NCI-H69 (cell line): ENCODE results near the gene TLE7.

Experiments
- DNase-seq: peaks from one replicate; lab custom pipeline; 2025; lab: John Stamatoyannopoulos, UW

TLE7 gene

DNA sequence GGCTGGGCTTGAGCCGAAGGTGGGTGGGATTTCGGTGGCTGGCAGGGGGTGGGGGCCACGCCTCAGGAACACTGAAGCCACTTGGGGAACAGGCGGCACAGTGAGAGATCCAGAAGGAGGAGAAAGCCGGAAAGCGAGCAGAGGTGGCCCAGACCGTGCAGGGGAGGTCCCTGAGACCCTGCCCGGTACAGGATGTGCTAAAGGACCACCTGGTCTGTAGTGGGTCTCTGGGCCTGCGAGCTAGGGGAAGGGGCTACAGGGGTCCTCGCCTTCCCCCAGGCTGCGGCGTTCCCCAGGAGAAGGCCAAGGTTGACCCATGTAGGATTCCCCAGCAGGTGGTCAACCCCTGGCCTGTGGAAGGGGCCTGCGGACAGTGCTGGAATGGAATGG is at the start of gene TLE7:
TSS of gene TLE7 (minus strand) at position 4 of the 390 bp plus-strand sequence. CDS start 8,730 bp downstream, outside the sequence.
- DNase-seq = no peak

DNA sequence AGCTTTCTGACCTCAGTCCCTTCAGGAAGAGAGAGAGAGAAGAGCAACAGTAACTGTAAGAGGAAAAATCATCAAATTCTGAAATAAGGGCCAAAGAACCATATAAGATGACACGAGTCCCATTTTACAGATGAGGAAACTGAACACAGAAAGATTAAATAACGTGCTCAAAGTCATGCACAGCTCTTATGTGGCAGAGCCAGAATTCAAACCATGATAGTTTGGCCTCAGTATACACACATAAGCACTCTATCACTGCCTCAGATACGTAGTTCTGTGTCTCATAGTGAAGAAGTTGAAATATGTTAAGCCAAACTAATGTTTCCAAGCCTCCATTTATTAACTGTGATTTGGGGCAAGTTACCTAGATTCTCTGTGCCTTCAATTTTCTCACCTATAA is 49.2 kb upstream of the TLE7 start:
- no peak for DNase-seq

DNA sequence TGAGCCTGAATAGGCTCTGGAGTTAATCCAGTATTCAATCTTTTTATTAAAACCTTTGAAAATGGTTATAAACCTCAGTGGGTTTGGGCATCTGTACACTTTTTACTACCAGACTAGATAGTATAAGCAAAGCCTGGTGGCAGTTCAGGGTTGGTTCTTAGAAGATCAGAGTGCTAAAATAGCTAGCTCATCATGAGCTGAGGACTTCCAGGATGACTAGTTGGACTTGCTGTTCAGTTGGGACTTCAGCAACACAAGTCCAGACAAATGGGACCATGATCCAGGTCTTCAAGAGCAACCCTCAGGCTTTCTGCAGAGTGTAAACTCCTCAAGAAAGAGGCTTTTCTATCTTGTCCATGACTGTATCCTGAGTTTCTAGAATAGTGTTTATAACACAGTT is 48.5 kb upstream of the TLE7 start:
- no peak for DNase-seq

DNA sequence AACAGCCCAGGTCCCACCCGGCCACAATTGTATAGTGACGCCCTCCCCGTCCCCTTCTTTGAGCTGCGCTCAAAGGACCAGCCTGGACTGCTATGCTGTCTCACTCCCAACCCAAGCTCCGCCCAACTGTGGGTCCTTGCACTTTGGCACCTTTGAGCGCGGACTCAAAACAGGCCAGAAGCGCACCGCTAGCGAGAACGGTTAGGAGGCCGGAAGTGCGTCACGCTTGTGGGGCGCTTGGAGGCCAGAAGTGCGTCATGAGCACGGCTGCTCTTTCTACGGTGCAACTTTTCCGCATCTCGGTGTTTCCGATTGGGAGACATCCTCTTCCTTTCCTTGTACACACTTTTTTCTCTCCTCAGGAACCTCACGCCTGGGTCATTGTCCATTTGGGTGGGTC is 47.3 kb upstream of the TLE7 start, which contains the start of gene ZNF19:
TSS of gene ZNF19 (minus strand) at position 203 of the 400 bp plus-strand sequence. CDS start 7,210 bp downstream, outside the sequence.
- DNase-seq = no peak

DNA sequence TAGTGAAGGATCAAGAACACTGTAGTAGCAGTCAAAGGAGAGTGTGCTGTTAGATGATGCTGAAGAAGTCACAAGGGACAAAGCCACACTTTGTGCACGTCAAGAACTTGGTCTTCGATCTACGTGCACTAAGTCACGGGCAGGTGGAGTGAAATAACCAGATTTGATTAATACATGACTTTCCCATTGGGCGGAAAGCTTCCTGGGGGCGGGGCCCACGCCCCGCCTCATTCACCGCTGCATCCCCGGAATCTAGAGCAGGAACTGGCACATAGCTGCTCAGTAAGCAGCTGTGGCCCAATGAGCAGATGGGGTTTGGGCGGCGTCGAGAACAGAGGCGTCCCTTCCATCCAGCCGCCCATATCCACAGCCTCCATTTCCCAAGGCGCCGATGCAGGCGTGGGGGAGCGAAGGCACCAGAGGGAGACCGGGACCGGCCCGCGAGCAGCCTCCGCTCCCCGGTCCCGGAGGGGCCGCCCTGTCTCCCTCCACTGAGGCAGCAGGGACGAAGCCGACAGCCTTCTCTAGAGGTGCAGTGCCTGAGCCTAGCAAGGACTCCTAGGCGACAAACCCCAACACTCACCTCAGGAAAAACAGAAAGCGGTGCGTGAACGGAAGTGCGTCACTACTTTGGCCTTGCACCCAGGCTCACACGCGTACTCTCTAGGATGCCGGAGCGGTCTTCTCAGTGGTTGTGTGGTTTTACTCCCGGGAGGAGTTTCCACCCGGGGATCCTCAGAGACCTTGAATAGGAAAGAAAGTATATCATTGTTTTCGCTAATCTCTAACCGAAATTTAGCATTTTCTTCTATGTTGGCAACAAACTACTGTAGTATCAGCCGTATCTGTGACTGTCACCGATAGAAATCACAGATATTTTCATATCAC is 42.4 kb upstream of the TLE7 start:
- peak; percentile 89 for DNase-seq

DNA sequence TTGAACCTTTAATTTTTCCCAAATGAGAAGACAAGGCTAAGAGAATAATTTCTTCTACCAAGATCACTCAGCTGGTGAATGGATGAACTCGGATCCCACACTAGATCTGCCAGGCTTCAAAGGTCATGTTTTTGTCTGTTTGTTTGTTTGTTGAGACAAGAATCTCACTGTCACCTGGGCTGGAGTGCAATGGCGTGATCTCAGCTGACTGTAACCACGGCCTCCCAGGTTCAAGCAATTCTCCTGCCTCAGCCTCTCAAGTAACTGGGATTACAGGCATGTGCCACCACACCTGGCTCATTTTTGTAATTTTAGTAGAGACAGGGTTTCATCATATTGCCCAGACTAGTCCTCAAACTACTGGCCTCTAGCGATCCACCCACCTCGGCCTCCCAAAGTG is 40.7 kb upstream of the TLE7 start:
- no peak for DNase-seq

DNA sequence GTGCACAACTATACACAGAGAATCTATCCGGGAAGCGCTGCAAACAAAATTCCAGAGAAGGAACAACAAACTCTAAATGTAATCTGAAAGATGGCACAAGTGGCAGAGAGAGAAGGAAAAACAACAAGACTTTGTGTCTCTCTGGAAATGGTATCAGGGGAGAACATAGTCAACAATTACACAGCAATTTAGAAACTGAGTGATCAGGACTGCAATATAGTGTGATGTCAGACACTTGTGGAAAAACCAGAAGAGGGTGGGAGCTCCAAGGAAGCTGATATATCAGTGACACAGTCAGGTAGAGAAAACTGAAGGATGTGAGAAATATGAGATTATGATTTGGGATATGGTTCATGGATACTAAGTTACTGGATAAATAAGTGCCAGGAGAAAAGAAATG is 39.1 kb upstream of the TLE7 start:
- no peak for DNase-seq

DNA sequence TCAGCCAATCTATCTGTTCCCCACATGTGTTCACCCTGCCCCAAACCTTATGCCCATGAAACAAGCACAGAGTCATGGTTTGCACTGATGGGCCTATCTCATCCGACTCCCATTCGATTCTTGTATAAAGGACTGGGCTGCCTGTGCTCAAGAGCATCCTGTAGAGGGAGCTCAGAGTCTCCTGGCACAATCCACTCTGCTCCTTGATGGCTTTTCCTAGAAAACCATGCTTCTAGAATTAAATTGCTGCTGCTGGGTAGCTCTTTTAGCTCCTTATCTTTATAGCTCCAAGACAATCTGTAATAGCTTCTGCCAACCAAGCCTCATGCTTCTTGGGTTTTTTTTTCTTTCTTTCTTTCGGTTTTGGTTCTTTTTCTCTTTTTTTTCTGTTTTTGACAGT is 37.6 kb upstream of the TLE7 start:
- DNase-seq = peak; percentile 24

DNA sequence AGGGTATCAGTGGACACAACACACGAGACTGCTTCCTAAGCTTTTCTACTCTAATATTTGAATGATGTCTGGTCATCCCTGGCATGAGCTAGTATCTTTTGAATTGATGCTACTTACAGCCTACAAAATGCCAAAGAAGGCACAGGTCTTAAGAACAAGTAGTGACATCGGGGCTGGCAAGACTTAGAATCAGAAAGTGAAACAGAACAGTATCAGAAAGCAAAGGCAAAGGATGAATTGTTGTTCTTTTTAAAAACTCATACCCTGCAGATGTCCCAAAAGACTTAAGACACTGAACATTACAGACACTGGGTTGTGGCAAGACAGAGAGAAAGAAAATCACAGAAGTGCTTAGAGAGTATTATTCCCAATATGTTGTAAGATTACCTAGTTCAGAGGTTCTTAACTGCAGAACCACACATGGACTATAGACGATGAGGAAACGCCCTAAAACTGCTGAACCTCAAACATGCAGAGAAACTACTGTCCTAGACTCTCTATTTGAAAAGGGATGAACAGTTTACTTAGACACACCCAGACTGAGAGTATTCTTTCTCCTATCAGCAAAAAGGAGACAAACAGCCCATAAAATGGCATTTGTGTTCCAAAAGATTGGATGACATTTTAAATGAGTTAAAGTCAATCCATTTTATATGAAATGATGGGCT is 34.7 kb upstream of the TLE7 start:
- no peak for DNase-seq

DNA sequence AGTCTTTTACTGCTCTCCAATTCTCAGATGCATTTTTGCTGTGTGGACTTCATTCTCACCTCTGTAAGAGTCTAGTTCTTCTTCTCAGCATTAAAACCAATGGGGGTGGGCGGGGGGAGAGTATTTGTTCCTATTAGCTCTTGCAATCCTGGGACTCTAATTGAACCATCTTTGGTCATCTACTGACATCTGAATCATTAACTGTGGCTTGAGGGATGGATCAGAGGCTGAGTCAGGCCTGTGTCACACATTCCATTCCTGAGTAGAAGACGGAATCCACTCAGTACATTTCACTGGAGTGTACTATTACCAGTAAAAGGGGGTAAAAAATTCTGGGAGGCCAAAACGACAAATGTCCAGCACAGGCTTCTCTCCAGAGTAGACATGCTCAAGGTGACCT is 33.0 kb upstream of the TLE7 start:
- DNase-seq = no peak

DNA sequence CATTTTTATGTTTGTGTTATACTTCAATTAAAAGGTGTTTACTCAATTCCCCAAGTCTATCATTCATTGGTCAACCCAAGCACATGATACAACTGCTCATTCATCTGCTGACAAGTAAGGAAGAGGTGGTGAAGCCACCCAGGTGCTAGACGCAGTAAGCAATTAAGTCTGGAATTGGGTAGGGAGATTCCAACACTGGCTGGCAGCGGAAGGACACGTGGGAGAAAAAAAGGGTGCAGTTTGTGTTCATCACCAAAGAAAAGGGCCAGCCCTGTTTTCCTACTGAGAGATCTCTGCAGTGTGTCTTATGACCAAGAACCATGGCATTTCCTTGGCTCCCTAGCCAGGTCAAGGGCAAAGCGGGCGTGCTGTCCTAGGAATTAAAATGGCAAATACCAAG is 32.0 kb upstream of the TLE7 start:
- DNase-seq = no peak

DNA sequence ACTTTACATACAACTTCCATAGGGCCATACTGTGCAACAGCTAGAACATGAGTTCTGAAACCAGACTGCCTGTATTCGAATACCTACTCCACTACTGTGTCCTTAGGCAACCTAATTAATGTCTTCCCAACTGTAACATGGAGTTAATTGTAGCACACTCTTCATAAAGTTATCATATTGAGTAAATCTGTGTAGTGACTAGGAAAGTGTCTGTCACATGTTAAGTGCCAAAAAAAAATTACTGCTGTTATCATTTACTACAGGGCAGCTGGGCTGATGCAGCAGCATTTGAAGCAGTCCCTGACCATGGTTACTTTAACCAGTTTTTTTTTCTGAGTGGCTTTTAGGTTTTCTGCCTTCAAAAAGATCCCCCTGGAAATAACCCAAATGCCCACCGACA is 31.1 kb upstream of the TLE7 start:
- no peak for DNase-seq

DNA sequence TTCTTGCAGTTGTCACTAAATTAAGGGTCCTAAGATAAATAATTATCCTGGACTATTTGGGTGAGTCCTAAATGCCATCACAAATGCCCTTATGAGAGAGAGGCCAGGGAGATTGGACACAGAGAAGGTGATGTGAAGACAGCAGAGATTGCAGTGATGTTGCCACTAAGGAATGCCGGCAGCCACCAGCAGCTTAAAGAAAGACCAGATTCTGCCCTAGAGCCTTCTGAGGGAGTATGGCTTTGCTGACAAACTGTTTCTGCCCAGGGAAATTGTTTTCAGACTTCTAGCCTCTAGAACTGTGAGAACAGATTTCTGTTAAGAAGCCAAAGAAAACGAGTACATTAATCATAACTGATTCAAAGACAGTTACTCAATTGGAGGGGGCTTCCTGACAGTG is 30.2 kb upstream of the TLE7 start:
- DNase-seq = no peak

DNA sequence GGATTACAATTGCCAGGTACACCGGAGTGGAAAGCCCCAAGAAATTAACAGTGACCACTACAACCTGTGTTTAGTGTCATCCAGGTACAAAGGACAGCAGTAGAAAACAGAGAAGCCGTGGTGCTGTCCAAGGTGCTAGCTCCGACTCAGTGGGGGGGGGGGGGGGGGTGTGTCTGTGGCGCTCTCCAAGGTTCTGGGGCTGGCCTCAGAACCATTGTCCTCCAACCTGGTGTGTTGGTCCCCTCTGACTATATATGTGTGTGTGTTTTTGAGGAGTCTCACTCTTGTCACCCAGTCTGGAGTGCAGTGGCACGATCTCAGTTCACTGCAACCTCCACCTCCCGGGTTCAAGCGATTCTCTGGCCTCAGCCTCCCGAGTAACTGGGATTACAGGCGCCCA is 26.0 kb upstream of the TLE7 start:
- no peak for DNase-seq

DNA sequence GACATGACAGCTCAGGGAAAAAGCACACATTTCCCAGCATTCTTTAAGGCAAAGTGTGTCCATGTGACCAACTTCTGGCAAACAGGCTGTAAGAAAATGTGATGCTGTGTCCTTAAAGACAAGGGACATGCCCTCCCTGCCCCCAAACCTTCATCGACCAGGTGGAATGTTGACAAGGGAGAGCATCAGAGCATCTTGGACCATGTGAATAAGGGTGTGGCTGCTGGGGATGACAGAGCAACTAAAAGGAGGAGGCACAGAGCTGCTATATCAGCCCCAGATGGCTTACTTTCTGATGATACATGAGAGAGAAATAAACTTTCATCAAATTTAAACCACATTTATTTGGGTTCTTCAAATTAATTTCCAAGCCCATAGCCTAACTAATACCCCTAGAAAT is 22.4 kb upstream of the TLE7 start:
- no peak for DNase-seq

DNA sequence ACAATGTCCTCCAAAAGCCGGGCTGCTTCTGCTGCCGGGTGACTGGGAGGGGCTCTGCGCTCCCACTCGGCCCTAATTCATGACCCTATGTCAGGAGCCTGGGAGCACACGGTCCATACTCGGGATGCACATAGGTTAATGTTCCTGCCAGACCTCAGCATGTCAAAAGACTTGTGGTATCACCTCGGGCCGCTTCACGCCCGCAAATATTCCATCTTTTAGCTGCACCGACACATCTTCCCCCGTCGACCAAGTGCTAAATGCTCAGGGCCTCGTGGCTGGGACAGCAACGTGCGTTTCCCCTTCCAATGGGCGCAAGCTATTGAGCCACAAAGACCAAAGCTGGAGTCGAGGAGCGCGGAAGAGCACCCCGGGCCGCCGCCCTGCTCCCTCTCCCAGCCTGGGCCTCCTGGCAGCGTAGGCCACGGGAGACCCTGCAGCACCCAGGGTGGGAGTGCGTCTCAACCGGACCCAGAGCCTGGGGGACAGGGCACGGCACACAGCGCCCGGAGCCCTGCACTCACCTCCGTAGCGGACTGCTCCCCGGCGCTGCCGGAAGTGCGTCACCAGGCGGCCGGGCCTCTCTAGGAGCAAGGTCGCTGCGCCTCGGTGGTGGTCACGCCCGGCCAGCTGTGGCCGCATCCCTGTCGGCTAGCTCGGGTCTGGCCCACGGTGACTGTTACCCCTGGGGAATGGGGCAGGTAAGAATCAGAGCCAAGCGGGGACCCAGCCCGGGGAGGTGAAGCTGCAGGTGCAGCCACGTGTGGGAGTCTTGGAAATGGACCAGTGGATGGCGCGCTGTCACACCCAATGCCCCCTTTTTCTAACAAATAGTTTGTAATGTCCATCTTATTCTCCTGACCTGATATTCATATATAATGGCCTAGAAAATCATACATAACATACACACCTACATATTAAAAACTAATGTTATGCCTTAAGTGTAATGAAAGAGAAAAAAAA is 20.1 kb upstream of the TLE7 start, which contains the start of gene ZNF23:
TSS of gene ZNF23 (minus strand) at position 562 of the 963 bp plus-strand sequence. CDS start 5,451 bp downstream, outside the sequence.
- DNase-seq = peak; percentile 80

DNA sequence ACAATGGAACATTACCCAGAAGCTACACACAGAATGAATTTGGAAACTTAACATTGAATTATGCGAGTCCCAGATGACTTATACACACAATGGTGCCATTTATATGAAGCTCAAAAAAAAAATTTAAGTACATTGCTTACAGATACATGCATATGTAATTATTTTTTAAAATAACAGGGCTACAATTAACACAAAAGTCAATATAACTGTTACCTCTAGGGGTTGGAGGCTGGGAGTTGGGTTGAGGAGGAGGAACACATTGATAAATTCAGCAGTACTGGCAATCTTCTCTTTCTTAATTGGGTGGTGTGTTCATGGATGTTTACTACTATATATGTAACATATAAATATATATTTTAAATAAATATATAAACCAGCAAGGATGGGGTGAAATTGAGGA is 19.1 kb upstream of the TLE7 start:
- DNase-seq = no peak

DNA sequence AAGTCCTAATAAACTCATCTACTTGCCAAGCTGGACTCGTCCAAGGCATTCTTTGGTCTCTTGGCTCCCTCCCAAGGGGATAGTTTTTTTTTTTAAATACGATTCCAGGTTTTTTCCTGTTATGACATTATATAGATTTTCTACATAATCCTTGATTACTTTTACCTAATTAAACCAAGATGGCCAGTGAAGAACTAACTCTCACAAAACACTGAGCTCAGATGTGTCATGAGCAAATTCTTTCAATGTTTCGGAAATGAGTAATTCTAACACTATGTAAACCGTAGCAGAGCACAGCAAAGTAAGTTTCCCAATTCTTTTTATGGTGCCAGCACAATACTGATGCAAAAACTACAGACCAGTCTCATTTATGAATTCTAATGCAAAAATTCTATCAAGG is 18.4 kb upstream of the TLE7 start:
- DNase-seq = no peak

DNA sequence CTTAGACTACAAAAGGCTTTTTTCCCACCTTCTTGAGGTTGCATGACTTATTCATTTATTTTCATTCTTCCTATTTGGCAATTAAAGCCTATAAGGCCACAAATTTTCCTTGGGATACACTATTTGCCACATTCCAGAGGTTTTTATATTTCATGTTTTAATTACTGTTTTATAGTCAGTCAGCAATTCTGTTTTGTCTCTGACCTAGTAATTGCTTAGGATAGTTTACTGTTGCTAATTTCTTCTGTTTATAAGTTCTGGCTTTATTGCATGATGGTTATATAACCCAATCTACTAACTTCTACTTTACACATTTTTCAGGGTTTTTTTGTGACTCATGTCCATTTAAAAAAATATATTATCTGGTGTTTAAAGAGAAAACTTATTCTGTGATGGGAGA is 17.7 kb upstream of the TLE7 start:
- no peak for DNase-seq

DNA sequence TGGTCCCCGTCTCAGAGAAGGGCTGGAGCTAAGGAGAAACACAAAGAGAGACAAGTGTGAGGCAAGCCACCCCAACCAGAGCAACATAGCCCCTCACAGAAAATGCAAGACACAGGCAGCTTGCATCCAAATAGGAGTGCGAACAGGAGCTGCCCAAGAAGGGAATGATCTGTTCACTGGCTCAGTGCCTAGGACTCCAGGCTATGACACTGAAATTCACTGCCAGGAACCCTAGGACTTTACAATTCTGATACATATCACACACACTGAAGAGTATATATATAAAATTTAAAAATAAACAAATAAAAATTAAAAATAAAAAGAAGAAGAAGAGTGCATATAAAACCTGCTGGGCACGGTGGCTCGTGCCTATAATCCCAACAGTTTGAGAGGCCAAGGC is 14.9 kb upstream of the TLE7 start:
- no peak for DNase-seq

DNA sequence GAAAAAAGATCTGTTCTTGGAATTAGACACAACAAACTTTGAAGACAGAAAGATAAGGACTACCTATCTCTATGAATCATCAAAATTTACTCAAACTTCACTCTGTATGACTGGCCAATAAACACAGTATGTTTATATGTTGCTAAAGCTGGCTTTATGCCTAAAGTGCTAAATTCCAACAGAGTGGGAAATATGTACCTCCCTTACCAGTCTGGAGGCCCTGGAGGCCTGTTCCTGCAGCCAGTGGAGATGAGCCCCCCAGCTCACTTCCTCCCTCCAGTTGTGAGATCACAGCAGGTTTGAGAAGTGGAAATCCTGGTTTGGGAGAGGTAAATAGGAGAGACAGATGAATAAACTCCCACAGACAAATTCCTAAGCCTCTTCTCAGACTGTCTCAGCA is 11.2 kb upstream of the TLE7 start:
- DNase-seq = no peak

DNA sequence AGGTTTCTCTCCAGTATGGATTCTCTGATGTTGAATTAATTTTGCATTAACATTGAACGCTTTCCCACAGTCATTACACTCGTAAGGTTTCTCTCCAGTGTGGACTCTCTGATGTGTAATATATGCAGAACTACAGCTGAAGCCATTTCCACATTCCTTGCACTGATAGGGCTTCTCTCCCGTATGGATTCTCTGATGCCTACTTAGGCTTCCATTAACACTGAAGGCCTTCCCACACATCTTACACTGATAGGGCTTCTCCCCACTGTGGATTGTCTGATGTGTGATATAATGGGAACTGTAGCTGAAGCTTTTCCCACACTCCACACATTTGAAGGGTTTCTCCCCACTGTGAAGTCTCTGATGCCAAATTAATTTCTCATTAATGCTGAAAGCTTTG is 7.2 kb upstream of the TLE7 start:
- DNase-seq = no peak
